Transverse colon (tissue), 4 donors: ENCODE results near the gene LATS1. TPM values are rescaled to one million over a fixed set of nuclear protein-coding genes. Genes with fewer than 3 reads are reported as not detected.
"Not testable (repeated sequence)": the region's sequence is repeated elsewhere in the genome, so short reads cannot be mapped to it uniquely, and the experiment has no call there.

Experiments used
- DNase-seq: peaks from one replicate; pipeline ENCODE4 v3.0.0-alpha.2; 2019
- H3K27ac ChIP-seq, 4 donors: fragments of 200-600 bp; sonication (generic); 2 replicates each; pipeline ENCODE4 v1.5.1; 2016 to 2018; ENCODE audit warnings: inconsistent platforms in 4 of 4
- H3K27me3 ChIP-seq: fragments of 200-600 bp; sonication (generic); 2 replicates; pipeline ENCODE4 v1.5.1; 2017; ENCODE audit warnings: inconsistent platforms
- H3K36me3 ChIP-seq, 4 donors: fragments of 200-600 bp; sonication (generic); 2 replicates each; pipeline ENCODE4 v1.5.1; 2017 to 2019; ENCODE audit warnings: inconsistent platforms in 4 of 4
- H3K4me1 ChIP-seq, 4 donors: fragments of 200-600 bp; sonication (generic); 2 replicates each; pipeline ENCODE4 v1.5.1; 2017 to 2020; ENCODE audit warnings: inconsistent platforms in 4 of 4
- H3K4me3 ChIP-seq, 4 donors: fragments of 200-600 bp; sonication (generic); 1 replicate in 1 of 4; 2 replicates in 3 of 4; pipeline versions ENCODE4 v1.5.1 to v1.6.1; 2017 to 2019; ENCODE audit warnings: inconsistent platforms in 4 of 4
- H3K9me3 ChIP-seq, 2 donors: fragments of 200-600 bp; sonication (generic); 2 replicates each; pipeline ENCODE4 v1.5.1; 2017 to 2019; ENCODE audit warnings: inconsistent platforms in 2 of 2
- CTCF ChIP-seq, 5 experiments: fragments of 200-600 bp in 3 of 5; fragments of 450-650 bp in 2 of 5; sonication (generic) in 3 of 5; IDR thresholded peaks; 1 replicate in 2 of 5; 2 replicates in 3 of 5; pipeline ENCODE4 v1.5.1; 2016 to 2017; ENCODE audit warnings: antibody characterized with exemption in 5 of 5, inconsistent platforms in 3 of 5, mild to moderate bottlenecking in 2 of 5, moderate library complexity in 1 of 5
- EP300 ChIP-seq: sonication (generic); formaldehyde crosslinking; IDR thresholded peaks from one replicate; pipeline ENCODE4 v1.6.1; 2017; ENCODE audit warnings: antibody characterized with exemption, low read depth
- POLR2A ChIP-seq: fragments of 450-650 bp; IDR thresholded peaks from one replicate; pipeline ENCODE4 v1.6.1; 2016; ENCODE audit warnings: antibody characterized with exemption, mild to moderate bottlenecking, moderate library complexity
- POLR2AphosphoS5 ChIP-seq, 3 donors: sonication (generic); formaldehyde crosslinking; IDR thresholded peaks; one replicate each; pipeline ENCODE4 v1.6.1; 2016; ENCODE audit warnings: antibody characterized with exemption in 3 of 3
- WGBS, 2 donors: methylation state at CpG; one replicate each; pipeline ENCODE4 v1.1.5; 2018; ENCODE audit warnings: low coverage in 1 of 2; 5-methylcytosine and 5-hydroxymethylcytosine counted together
- in situ Hi-C, 4 donors: fragments of 200-750 bp; cut with MboI; loops; one replicate each; pipeline versions ENCODE4 v1.15.0 to v1.15.1; 2017; ENCODE audit warnings: low sequenced_read_pairs in 3 of 4, low pct_ligation_motif_present in 1 of 4, low pct_unique_long_range_greater_than_20kb in 1 of 4
- intact Hi-C: fragments of 100-400 bp; cut with DNase I; formaldehyde crosslinking; loops from one replicate; pipeline ENCODE4 v1.15.1; 2023; ENCODE audit warnings: low total_unique reads
- total RNA-seq, 4 donors: library from RNA; depleted of rRNA; stranded (reverse); fragments of >200 nt; gene quantifications; one replicate each; pipeline ENCODE4 v1.1.0, GENCODE V29; 2016

The LATS1 gene
- total RNA-seq, 4 donors from 2014 or later, result 13.1 to 28.4 (median 19.4) TPM

- DNase-seq, result peak; percentile 92
- Histone ChIP-seq H3K27ac (peak within 1 kb of the TSS; percentile 93 to 95 (median 94)), H3K36me3 (no peaks in the 10 kb centered on the region), H3K27me3 (no peaks in the 10 kb centered on the region), H3K4me1 (peaks cover 14 to 38% (median 30%) of the 10 kb centered on the region in 4 donors), H3K9me3 (no peaks in the 10 kb centered on the region), H3K4me3 (peak within 1 kb of the TSS; percentile 68 to 94 (median 73))
- intact Hi-C loops, result loop anchor here (5.0 kb wide), 1 partner anchor 1623 kb away; no protein-coding TSS in a partner anchor
- in situ Hi-C loops, result no loop called here
- TF ChIP-seq POLR2A (peak; percentile 90), EP300 (no peak), POLR2AphosphoS5 (IDR thresholded peaks at IDR 0.05) (peak; percentile 94 to 98 (median 98)), CTCF (IDR thresholded peaks at IDR 0.05) (no peak)
- WGBS, 2 donors, result 0% methylated on average over 7 of the region's 60 CpGs; no CpG with 5 or more reads in 1 of the 2 donors
Measured at GRCh38 chr6:149749594-149750135, 31.8 kb upstream of the LATS1 start, which contains the start of gene PCMT1. Gene PCMT1 (plus strand): TSS chr6:149749741. CDS start chr6:149749902, 161 bp downstream.

- H3K27ac ChIP-seq, result peak overlapping the region; percentile 93 to 95 (median 94)
- in situ Hi-C loops, intact Hi-C loops, DNase-seq, H3K27me3 ChIP-seq, H3K9me3 ChIP-seq, H3K36me3 ChIP-seq: not testable (repeated sequence)
- peaks cover 14 to 38% (median 30%) of the 10 kb centered on the region in 4 donors for H3K4me1 ChIP-seq
- 0% methylated on average over 1 of the region's 38 CpGs; no CpG with 5 or more reads in 1 of the 2 donors for WGBS, 2 donors
- H3K4me3 ChIP-seq, result peak overlapping the region; percentile 42 to 94 (median 73)
Measured at GRCh38 chr6:149749082-149749593, 31.2 kb upstream of the LATS1 start.

GRCh38 chr6:149746147-149746946 lies 28.4 kb upstream of the LATS1 start, which contains the start of gene NUP43:
Gene NUP43 (minus strand): TSS chr6:149746529. CDS start chr6:149746495, 34 bp downstream.
- in situ Hi-C loops (no loop called here), intact Hi-C loops (no loop called here)
- TF ChIP-seq CTCF (IDR thresholded peaks at IDR 0.05) (peak; percentile 61 to 91 (median 70)), EP300 (no peak), POLR2A (peak; percentile 52), POLR2AphosphoS5 (IDR thresholded peaks at IDR 0.05) (peak; percentile 74 to 76 (median 76))
- Histone ChIP-seq H3K9me3 (no peaks in the 10 kb centered on the region), H3K4me3 (peak within 1 kb of the TSS; percentile 60 to 75 (median 70)), H3K36me3 (peaks cover 0 to 14% (median 6%) of the 10 kb centered on the region in 4 donors), H3K4me1 (peaks cover 14 to 31% (median 23%) of the 10 kb centered on the region in 4 donors), H3K27me3 (no peaks in the 10 kb centered on the region), H3K27ac (peak within 1 kb of the TSS; percentile 79 to 86 (median 83))
- 4 to 21% methylated on average over 7 to 41 of the region's 41 CpGs for WGBS, 2 donors
- DNase-seq, result peak; percentile 94

GRCh38 chr6:149745252-149745651 lies 27.4 kb upstream of the LATS1 start:
- H3K4me3 ChIP-seq, result peak overlapping the region in 2 of 4 donors; percentile 69 to 71
- in situ Hi-C loops, DNase-seq: not testable (repeated sequence)

GRCh38 chr6:149734915-149735314 lies 17.0 kb upstream of the LATS1 start:
- Histone ChIP-seq H3K36me3 (peaks cover 0 to 51% (median 25%) of the 10 kb centered on the region in 4 donors), H3K27ac (no peak overlapping the region), H3K9me3 (no peaks in the 10 kb centered on the region), H3K4me3 (no peak overlapping the region), H3K4me1 (no peaks in the 10 kb centered on the region), H3K27me3 (no peaks in the 10 kb centered on the region)
- DNase-seq, result no peak
- 88 to 93% methylated on average over 1 of the region's 1 CpG for WGBS, 2 donors
- intact Hi-C loops (no loop called here), in situ Hi-C loops (no loop called here)
- no peak for TF ChIP-seq POLR2AphosphoS5 (IDR thresholded peaks at IDR 0.05)
- no peak for TF ChIP-seq CTCF (IDR thresholded peaks at IDR 0.05)
- no peak for TF ChIP-seq EP300
- no peak for TF ChIP-seq POLR2A

More at GRCh38 chr6:149745252-149745651, 27.4 kb upstream of the LATS1 start:
- H3K27ac ChIP-seq, intact Hi-C loops, H3K9me3 ChIP-seq, H3K27me3 ChIP-seq: not testable (repeated sequence)
- H3K36me3 ChIP-seq, result peaks cover 0 to 20% (median 10%) of the 10 kb centered on the region in 4 donors
- 61 to 67% methylated on average over 8 to 10 of the region's 10 CpGs for WGBS, 2 donors
- H3K4me1 ChIP-seq, result peaks cover 5 to 20% (median 13%) of the 10 kb centered on the region in 4 donors
